Measurements from ENCODE around the gene TRAF4. TPM values are rescaled to one million over a fixed set of nuclear protein-coding genes. Genes with fewer than 3 reads are reported as not detected.

The TRAF4 gene
- total RNA-seq, 1 donor from 2014 or later, result 3.5 TPM

- Histone ChIP-seq H3K4me3 (no peak overlapping the region), H3K4me1 (peaks cover 50% of the 10 kb centered on the region), H3K27me3 (ENCODE audit: low read depth) (no peaks in the 10 kb centered on the region), H3K9me3 (replicated peaks) (no peaks in the 10 kb centered on the region), H3K36me3 (peaks cover 13% of the 10 kb centered on the region), H3K27ac (replicated peaks) (no peak overlapping the region)
- no peak for TF ChIP-seq CTCF (IDR thresholded peaks at IDR 0.05; ENCODE audit: borderline replicate concordance)
- intact Hi-C loops (cut with micrococcal nuclease), result no loop called here
- DNase-seq, result no peak
These were observed 5.2 kb downstream of the TRAF4 start for GRCh38 chr17:28748852-28749515.

GRCh38 chr17:28749516-28750177 lies 5.8 kb downstream of the TRAF4 start:
- no peak for DNase-seq
- Histone ChIP-seq H3K4me1 (peaks cover 43% of the 10 kb centered on the region), H3K27me3 (ENCODE audit: low read depth) (no peaks in the 10 kb centered on the region), H3K9me3 (replicated peaks) (no peaks in the 10 kb centered on the region), H3K36me3 (peaks cover 13% of the 10 kb centered on the region), H3K4me3 (no peak overlapping the region), H3K27ac (replicated peaks) (no peak overlapping the region)
- TF ChIP-seq CTCF (IDR thresholded peaks at IDR 0.05; ENCODE audit: borderline replicate concordance), result no peak
- intact Hi-C loops (cut with micrococcal nuclease), result no loop called here

- Histone ChIP-seq H3K27ac (replicated peaks) (peak overlapping the region; percentile 4), H3K27me3 (ENCODE audit: low read depth) (no peaks in the 10 kb centered on the region), H3K4me1 (peaks cover 36% of the 10 kb centered on the region), H3K36me3 (peaks cover 13% of the 10 kb centered on the region), H3K9me3 (replicated peaks) (no peaks in the 10 kb centered on the region), H3K4me3 (no peak overlapping the region)
- peak; percentile 92 for DNase-seq
- intact Hi-C loops (cut with micrococcal nuclease), result no loop called here
- TF ChIP-seq CTCF (IDR thresholded peaks at IDR 0.05; ENCODE audit: borderline replicate concordance), result peak; percentile 100
These were observed 6.6 kb downstream of the TRAF4 start for GRCh38 chr17:28750178-28751047.

GRCh38 chr17:28751600-28752366 lies 8.0 kb downstream of the TRAF4 start:
- no peak overlapping the region for H3K4me3 ChIP-seq
- TF ChIP-seq CTCF (IDR thresholded peaks at IDR 0.05; ENCODE audit: borderline replicate concordance), result no peak
- peaks cover 13% of the 10 kb centered on the region for H3K36me3 ChIP-seq
- H3K9me3 ChIP-seq (replicated peaks), result no peaks in the 10 kb centered on the region
- H3K4me1 ChIP-seq, result peaks cover 22% of the 10 kb centered on the region
- intact Hi-C loops (cut with micrococcal nuclease), result no loop called here
- DNase-seq, result no peak
- H3K27me3 ChIP-seq (ENCODE audit: low read depth), result no peaks in the 10 kb centered on the region
- H3K27ac ChIP-seq (replicated peaks), result no peak overlapping the region

GRCh38 chr17:28755486-28755885 lies 11.7 kb downstream of the TRAF4 start:
- Histone ChIP-seq H3K9me3 (replicated peaks) (no peaks in the 10 kb centered on the region), H3K4me3 (no peak overlapping the region), H3K4me1 (peaks cover 7% of the 10 kb centered on the region), H3K27me3 (ENCODE audit: low read depth) (no peaks in the 10 kb centered on the region), H3K36me3 (peaks cover 22% of the 10 kb centered on the region), H3K27ac (replicated peaks) (no peak overlapping the region)
- no peak for TF ChIP-seq CTCF (IDR thresholded peaks at IDR 0.05; ENCODE audit: borderline replicate concordance)
- intact Hi-C loops (cut with micrococcal nuclease), result no loop called here
- DNase-seq, result no peak

All from left ventricle myocardium inferior (tissue), 1 donor.